GM18951 (cell line): ENCODE measurements around the gene DHRS3.
"Not testable (repeated sequence)": the region's sequence is repeated elsewhere in the genome, so short reads cannot be mapped to it uniquely, and the experiment has no call there.

ENCODE experiments used
- POLR2A ChIP-seq: IDR thresholded peaks from 4 replicates; pipeline ENCODE4 v1.6.1; 2011; ENCODE audit warnings: mild to moderate bottlenecking; ENCODE audit not compliant: insufficient read length, insufficient read depth; ENCODE audit errors: extremely low read depth
- in situ Hi-C: fragments of 300-500 bp; cut with MboI; formaldehyde crosslinking; loops from one replicate; pipeline ENCODE4 v1.12.0; 2022; ENCODE audit warnings: low sequenced_read_pairs, mixed read lengths, inconsistent platforms; ENCODE audit not compliant: unreplicated experiment

The DHRS3 gene

DNA sequence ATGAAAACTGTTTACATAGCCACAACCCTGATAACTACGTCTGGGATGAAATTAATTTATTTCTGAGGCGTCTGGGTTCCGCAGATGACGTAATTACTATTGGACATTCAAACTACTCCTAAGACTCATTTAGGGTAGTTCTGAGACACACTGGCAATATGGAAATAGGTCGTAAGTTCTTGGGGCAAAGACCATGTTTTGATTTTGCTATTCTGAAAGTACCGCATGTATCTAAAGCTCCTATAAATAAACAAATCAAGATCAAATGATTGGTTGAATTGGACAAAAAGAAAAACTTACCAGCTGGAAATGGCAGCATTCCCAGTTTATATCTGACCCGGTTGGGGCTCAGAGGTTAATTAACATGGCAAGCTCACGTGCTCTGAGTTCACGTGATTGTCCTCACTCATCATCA is 74.3 kb downstream of the DHRS3 start:
- no peak for TF ChIP-seq POLR2A
- in situ Hi-C loops = no loop called here

DNA sequence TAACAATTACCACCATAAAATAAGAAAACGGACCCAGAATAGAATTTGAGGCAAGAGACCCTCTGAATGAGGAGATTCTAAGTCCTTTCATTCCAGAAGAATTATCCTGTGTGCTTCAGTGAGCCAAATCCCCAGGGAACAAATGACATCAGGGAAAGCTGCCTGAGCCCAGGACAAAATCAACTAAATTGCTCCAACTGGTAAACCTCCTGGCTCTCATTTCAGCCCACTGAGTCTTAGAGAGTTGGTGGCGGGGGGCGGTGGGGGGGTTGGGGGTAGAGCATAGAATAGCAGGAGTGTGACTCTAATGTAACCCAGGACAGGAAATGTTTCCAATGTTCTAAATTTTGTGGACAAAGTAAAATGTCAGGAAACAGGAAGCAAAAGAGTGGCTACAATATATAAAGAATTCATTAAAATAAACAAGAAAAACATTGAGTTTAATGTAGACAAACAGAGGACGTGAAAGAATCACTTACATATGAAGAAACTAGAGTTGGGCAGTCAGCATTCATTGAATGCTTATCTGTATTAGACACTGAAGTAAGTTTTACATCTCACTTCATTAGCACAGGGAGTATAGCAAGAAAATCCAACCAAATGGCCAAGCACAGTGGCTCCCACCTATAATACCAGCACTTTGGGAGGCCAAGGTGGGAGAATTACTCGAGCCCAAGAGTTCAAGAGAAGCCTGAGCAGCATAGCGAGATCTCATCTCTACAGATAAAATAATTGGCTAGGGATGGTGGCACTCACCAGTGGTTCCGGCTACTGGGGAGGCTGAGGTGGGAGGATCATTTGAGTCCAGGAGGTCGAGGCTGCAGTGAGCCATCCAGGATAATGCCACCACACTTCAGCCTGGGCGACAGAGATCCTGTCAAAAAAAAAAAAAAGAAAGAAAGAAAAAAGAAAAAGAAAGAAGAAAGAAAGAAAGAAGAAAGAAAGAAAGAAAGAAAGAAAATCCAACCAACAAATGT is 75.1 kb downstream of the DHRS3 start:
- in situ Hi-C loops = no loop called here
- TF ChIP-seq POLR2A = no peak

- in situ Hi-C loops = no loop called here
- no peak for TF ChIP-seq POLR2A
Measured at GRCh38 chr1:12542138-12542465, 75.9 kb downstream of the DHRS3 start.

DNA sequence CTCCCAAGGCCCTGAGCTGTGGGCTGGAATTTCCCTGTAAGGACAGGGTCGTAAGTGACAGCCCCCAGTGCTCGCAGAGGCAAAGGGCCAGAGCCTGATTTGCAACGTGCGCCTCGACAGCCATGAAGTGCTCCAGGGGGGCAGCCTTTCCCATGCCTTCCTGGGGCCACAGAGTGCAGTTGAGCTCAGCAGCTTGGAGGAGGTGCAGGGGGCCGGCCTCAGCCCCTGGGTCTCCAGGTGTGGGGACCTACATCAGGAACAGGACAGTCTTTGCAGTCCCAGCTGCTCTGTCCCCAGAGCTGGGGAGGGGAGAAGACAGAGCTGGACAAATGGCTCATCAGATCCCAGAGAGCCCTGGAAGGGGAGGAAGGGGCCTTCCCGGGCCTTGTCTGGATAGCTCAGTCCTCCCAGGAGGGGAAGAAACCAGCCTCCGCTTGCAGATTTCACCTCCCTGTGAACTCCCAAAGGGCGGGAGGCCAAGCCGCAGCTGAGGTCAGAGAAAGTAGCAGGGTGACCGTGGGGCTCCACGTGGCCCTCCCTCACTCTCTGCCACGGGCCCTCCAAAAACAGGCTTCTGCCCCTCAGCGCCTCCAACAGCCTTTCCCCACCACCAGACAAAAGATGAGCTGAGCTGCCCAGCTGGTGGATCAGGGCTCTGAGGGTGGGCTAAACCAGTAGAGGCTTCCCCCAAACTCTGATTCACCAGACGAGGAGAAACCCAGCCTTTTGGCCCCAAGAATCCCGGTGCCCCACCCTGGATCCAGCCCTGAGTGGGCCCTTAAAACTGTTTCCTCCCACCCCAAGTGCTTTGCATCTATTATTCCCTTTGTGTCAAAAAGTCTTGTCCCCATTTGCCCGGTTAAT is 76.5 kb downstream of the DHRS3 start:
- in situ Hi-C loops = no loop called here
- no peak for TF ChIP-seq POLR2A

- in situ Hi-C loops = no loop called here
- TF ChIP-seq POLR2A = no peak
Measured at GRCh38 chr1:12540580-12541273, 77.3 kb downstream of the DHRS3 start.

DNA sequence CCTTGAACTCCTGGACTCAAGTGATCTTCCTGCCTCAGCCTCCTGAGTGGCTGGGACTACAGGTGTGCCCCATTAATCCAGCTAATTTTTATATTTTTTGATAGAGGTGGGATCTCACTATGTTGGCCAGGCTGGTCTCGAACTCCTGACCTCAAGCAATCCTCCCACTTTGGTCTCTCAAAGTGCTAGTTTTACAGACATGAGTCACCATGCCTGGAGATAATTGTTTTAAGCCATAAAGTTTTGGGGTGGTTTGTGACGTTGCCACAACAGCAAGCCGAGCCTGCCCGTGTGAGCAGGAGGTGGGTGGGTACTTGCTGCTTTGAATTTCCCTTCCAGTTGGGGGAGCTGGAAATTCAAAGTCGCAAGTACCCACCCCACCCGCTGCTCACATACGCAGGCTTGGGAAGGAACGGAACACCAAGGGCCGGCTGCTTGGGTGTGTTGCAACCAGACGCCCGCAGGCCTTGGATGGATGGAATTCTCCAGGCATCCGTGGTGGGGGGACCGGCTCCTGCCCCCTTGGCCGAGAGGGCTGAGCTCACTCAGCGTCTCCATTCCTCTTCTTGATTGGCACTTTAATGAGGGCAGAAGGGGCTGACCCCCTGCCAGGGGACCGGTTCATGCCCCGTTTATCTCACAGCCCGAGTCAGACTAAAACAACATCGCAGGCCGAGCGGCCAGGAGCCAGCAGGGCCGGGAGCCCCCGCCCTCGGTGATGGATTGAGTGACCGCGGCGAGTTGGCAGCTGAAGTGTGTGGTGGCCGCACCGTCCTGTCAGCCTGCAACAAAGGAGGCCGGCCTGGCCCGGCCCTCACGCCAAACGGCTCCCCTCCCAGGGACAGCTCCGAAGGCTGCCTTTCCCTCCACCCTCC is 78.1 kb downstream of the DHRS3 start:
- in situ Hi-C loops = no loop called here
- TF ChIP-seq POLR2A = no peak

DNA sequence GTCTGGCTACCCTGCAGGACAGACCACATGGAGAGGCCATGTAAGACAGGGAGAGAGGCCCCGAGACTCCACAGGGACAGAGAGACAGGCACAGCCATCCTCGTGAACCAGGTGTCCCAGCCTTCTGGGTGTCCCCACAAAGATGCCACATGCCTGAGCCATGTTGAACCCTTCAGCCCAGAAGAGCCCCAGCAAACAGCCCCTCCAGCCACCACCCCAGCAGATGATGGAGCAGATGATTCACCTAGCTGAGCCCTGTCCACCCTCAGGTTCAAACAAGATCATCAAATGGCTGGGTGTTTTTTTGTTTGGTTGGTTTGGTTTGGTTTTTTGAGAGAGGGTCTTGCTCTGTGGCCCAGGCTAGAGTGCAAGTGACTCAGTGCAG is 78.7 kb downstream of the DHRS3 start:
- in situ Hi-C loops = no loop called here
- no peak for TF ChIP-seq POLR2A

GRCh38 chr1:12538536-12538935 is 79.5 kb downstream of the DHRS3 start:
- in situ Hi-C loops = not testable (repeated sequence)

DNA sequence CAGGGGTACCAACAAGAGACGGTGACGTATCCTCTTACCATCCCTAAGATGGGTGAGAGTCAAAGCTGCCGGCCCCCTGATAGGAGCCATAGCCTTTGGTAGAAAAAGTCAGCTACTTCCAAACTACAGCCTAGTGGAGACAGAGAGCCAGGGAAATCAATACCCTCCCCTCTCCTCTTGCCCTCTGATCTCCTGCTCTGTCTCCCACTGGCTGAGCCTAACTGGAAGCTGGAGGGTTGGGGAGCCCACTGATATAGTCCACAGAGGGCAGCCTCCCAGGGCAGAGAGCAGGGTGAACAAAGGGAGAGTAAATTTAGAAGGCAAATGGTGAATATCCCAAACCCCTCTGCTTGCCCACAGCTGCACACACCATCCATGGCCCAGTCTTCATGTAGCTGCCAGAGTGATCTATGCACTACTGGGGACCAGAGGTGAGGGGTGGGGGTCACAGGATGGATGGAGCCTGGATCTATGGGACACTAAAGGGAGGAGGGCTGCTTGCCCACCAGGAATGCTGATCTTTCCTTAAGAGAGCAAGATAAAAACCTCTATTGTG is 80.0 kb downstream of the DHRS3 start:
- no peak for TF ChIP-seq POLR2A
- in situ Hi-C loops = no loop called here

DNA sequence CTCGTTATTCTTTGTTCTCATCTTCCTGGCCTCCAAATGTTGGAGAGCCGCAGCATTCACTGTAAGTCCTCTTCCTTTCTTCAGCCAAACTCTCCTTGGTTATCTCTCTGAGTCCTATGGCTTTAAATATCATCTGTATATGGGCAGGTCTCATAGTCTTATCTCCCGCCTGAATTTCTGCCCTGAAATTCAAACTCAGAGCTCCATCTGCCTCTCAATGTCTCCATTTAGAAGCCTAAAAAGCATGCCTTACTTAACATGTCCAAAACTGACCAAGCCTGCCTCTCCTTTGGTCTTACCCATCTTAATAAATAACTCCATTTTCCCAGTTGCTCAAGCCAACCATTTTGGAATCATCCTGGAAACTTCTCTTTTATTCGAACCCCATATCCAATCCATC is 80.7 kb downstream of the DHRS3 start:
- TF ChIP-seq POLR2A = no peak
- in situ Hi-C loops = no loop called here

DNA sequence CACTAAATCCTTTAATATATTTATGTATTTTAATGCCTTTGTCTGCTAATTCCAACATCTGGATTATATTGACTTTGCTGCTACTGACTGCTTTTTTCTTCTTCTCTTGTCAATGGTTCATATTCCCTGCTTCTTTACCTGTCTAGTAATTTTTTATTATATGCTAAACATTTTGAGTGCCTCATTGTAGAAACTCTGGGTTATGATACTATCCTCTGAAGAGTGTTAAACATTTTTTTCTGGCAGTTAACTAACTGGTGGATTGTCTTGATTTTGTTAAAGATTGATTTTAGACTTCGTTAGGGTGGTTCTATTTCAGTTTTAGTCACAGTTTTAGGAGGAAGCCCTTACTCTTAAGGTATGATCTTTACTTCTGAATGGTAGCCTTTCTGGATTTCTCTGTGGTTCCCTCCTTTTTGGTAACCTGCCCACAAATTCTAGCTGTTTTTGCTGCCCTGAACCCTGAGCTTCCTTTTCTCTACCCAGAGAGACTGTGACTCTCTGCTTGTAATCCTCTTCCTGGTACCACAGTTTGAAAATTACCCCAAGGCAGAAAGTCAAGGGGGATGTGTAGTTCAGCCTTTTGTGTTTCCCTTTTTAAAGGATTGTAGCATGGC is 81.9 kb downstream of the DHRS3 start:
- no peak for TF ChIP-seq POLR2A
- in situ Hi-C loops = no loop called here
